SK-N-MC (cell line): Measurements from ENCODE around the gene GNG14.

Experiments
- EZH2 ChIP-seq: fragments of 200-600 bp; sonication (generic); IDR thresholded peaks from one replicate; pipeline ENCODE4 v1.6.1; 2017; ENCODE audit warnings: antibody characterized with exemption
- FOXP2 ChIP-seq: optimal IDR thresholded peaks from 2 replicates; pipeline ENCODE3; 2011; ENCODE audit warnings: mild to moderate bottlenecking, moderate library complexity; ENCODE audit not compliant: insufficient read depth; ENCODE audit errors: extremely low read length, control extremely low read depth
- POLR2AphosphoS5 ChIP-seq: IDR thresholded peaks from 2 replicates; pipeline ENCODE4 v1.6.1; 2012; ENCODE audit warnings: mild to moderate bottlenecking, low read depth, low read length, borderline replicate concordance

GRCh38 chr19:12723381-12723640, 35.5 kb downstream of the GNG14 start:
- TF ChIP-seq EZH2 (no peak), POLR2AphosphoS5 (no peak), FOXP2 (no peak)
